Left renal pelvis (tissue), 4 donors: ENCODE measurements around the gene OR9G1. TPM values are rescaled to one million over a fixed set of nuclear protein-coding genes. Genes with fewer than 3 reads are reported as not detected.
"Not testable (repeated sequence)": the region's sequence is repeated elsewhere in the genome, so short reads cannot be mapped to it uniquely, and the experiment has no call there.

Source experiments
- DNase-seq, 4 donors: peaks; one replicate each; pipeline ENCODE4 v3.0.0-alpha.2; 2013; ENCODE audit warnings: low read depth in 4 of 4, low spot score in 3 of 4
- polyA plus RNA-seq, 4 donors: library from polyadenylated mRNA; unstranded; fragments of 120-200 nt; gene quantifications; one replicate each; pipeline ENCODE4 v1.2.1, GENCODE V29; 2013; ENCODE audit not compliant: insufficient read length in 4 of 4

The OR9G1 gene
- polyA plus RNA-seq: not detected

- DNase-seq: no peak
Measured at GRCh38 chr11:56698795-56699194, at the start of gene OR9G1. Gene OR9G1 (plus strand): TSS chr11:56699095. CDS start chr11:56700388, 1,293 bp downstream.

GRCh38 chr11:56659755-56660154 is 39.1 kb upstream of the OR9G1 start:
- DNase-seq: no peak

GRCh38 chr11:56663386-56663785 is 35.5 kb upstream of the OR9G1 start, which contains the start of gene OR5AR1:
Gene OR5AR1 (plus strand): TSS chr11:56663686. CDS start chr11:56663686, 0 bp downstream.
- DNase-seq: no peak

- no peak for DNase-seq
Measured at GRCh38 chr11:56670984-56671383, 27.9 kb upstream of the OR9G1 start.

GRCh38 chr11:56688554-56689100 is 10.3 kb upstream of the OR9G1 start:
- DNase-seq: no peak

- not testable (repeated sequence) for DNase-seq
Measured at GRCh38 chr11:56691179-56691578, 7.7 kb upstream of the OR9G1 start.

- DNase-seq: no peak
Measured at GRCh38 chr11:56693428-56693827, 5.5 kb upstream of the OR9G1 start.

GRCh38 chr11:56700242-56700913 is 1.5 kb downstream of the OR9G1 start:
- no peak for DNase-seq

- DNase-seq: no peak
Measured at GRCh38 chr11:56700914-56701485, 2.1 kb downstream of the OR9G1 start.

- DNase-seq: no peak
Measured at GRCh38 chr11:56705784-56706396, 7.0 kb downstream of the OR9G1 start.

- DNase-seq: no peak
Measured at GRCh38 chr11:56706486-56706885, 7.6 kb downstream of the OR9G1 start.

- DNase-seq: no peak
Measured at GRCh38 chr11:56714206-56714605, 15.3 kb downstream of the OR9G1 start.

- DNase-seq: no peak
Measured at GRCh38 chr11:56716379-56716854, 17.5 kb downstream of the OR9G1 start.

- DNase-seq: no peak
Measured at GRCh38 chr11:56720513-56720912, 21.6 kb downstream of the OR9G1 start.

- DNase-seq: no peak
Measured at GRCh38 chr11:56740107-56740506, 41.2 kb downstream of the OR9G1 start.

GRCh38 chr11:56740886-56741285 is 42.0 kb downstream of the OR9G1 start:
- DNase-seq: no peak

- no peak for DNase-seq
Measured at GRCh38 chr11:56748597-56748996, 49.7 kb downstream of the OR9G1 start, which contains the start of gene OR9G4. Gene OR9G4 (minus strand): TSS chr11:56748697. CDS start chr11:56743766, 4,931 bp downstream.

GRCh38 chr11:56750190-56750589 is 51.3 kb downstream of the OR9G1 start:
- no peak for DNase-seq

GRCh38 chr11:56751480-56751879 is 52.6 kb downstream of the OR9G1 start:
- DNase-seq: no peak
